NCI-H2227 (cell line): ENCODE measurements around the gene SNX24.
"Not testable (repeated sequence)": the region's sequence is repeated elsewhere in the genome, so short reads cannot be mapped to it uniquely, and the experiment has no call there.

Source experiments
- DNase-seq: peaks from one replicate; lab custom pipeline; 2025; ENCODE audit not compliant: unreplicated experiment; lab: John Stamatoyannopoulos, UW

The SNX24 gene

DNA sequence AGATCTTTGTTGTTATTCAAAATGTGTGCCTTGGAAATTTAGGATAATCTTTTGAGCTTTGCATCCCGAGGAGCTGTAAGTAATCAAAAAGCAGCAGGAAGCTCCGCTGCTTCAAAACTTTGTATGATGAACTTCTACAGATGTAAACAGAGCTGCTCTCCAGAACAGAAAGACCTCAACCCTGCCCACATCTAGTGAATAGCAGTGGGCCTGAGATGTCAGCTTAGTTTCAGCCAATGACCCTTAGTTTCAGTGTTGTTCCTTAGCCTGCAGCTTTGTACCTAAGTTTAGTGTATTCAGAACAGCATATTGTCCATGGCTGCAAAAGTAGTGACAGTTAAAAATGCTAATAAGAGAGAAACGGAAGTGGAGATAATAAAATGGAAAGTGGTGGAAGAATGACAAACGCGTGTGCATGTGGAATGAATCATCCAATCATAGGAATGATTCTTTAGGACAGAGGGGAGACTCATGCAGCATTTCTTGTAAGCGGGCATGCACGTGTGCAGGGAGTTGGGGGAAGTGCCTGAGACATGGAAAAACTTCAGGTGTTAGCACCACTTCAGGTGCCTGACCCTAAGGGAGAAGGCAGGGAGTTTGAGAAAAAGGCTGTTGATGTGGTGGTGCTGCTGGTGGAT is 24.9 kb downstream of the SNX24 start:
- no peak for DNase-seq

DNA sequence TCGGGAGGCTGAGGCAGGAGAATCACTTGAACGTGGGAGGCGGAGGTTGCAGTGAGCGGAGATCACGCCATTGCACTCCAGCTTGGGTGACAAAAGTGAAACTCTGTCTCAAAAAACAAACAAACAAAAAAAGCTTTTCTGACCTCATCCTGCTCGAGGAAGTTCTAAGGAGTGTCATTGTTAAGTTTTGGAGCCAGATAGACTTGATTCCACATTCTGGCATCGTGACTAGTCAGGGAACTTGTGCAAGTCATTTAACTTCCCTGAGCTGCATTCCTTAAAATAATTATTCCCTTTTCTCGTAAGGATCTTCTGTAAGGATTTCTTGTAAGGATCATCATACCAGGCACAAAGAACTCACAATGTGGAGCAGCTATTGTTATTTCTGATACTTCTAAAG is 26.2 kb downstream of the SNX24 start:
- DNase-seq, result no peak

DNA sequence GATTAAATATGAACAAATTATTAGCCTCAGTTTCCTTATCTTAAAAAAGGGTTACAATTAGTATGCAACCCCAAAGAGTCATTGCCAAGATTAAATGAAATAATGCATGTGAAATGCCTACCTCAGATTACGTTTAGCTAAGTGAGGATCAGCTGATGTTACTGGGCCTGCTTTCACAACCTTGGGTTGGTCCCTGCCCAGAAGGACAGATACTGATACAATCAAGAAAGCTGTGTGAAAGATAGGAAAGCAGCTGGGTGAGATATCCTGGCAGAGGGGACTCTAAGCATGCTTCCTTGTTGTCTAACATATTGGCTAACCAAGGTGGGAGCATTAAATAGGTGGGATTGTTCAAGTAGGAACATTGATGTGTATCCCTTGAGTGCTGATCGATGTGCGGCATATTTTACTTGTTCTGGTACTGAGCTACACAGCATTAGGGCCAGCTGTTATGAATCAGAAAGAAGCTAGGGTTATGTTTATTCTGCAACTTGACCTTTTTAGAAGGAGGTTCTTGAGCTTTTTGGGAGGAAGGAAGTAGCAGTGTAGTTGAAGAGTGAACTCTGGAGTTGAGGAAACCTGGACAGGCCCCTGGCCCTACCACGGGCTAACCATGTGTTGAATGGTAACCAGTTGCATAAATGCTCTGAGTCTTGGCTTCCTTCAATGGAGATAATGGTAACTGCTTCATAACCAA is 28.9 kb downstream of the SNX24 start:
- DNase-seq, result no peak

DNA sequence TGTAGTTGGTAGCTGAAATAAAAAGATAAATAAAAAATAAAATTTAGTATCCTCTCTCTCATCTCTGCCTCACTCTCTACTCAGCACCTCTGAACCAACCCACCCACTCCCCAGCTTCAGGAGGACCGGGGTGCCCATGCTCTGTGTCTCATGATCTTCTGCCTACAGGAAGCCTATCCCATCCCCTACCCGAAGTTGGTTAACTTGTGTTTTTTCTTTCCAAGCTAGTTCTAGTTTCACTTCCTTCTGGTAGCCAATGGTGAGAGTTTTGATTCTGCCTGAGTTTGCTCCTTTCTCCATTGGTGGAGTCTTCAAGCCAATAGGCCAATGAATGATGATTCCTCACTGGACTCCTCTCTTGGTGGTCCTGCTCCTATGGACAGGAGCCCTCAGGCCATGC is 32.1 kb downstream of the SNX24 start:
- no peak for DNase-seq

DNA sequence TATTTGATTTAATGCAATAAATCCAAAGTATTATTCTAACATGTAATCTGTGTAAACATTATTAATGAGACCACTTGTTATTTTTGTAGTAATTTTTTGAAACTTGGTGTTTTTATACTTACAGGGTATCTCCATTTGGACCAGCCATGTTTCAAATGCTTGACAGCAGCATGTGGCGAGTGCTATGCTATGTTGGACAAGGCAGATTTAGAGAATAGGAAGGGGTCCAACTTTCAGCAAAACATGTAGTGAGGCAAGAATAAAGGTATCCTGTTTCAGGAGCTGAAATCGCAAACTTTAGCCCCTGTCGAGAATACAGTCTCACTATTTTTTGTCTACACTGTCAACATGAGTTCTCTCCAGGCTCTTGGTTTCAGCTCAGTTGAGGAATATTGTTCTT is 33.7 kb downstream of the SNX24 start:
- no peak for DNase-seq

DNA sequence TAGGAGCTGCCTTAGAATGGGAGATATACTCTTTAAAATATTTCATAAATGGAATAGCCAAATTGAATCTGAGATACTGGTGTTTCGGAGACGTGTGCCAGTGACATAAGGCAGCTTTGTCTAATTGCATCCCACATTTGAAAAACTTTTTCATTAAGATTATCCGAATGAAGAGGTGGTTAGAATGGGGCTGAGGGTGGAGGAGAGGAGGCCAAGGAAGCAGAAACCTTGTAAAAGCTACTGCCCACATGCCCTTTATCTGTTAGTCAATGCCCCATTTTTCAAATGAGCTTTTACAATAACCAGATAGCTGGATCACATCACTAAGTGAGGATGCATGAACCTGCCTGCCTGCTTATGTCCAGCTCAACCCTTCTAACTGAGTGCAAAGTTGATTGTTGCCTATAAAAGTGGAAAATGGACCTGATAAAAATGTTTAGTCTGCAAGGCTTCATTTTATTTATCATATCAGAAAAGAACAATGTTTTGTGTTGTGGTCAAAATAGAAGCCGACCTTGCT is 34.8 kb downstream of the SNX24 start:
- DNase-seq, result peak; percentile 9

DNA sequence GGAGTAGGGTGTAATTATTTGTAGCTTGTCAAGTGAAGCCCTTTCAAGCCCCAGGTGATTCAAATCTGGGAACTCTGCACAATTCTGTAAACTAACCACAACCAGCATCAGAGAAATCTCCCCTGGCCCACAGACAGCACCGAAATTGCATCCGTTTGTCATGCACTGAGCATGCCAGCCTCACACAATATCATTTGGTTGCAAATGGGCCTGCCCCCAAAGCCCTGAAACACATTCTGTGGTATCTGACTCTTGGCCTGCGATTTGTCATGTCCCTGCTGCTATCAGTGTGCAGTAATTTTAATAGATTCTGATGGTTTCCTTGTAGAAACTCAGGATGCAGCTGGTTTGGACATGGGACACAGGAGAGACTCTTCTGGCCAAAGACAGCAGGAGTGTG is 35.3 kb downstream of the SNX24 start:
- peak; percentile 9 for DNase-seq

DNA sequence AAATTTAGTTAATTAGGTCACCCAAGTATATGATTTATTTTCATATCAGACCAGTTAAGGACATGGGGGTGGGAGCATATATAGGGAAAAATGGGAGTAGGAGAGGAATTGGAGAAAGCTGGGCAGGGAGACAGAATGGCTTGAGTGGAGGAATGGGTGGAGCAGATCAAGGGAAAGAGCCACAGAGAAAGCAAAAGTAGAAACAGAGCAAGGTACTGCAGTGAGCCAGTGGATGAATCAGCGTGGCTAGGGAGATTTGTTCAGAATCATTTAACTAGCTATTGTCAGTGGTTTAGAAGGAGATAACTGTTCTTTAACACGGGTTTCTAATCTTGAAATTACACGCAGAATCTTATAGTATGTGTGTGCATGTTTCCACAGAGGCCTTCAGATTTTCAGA is 37.4 kb downstream of the SNX24 start:
- no peak for DNase-seq

DNA sequence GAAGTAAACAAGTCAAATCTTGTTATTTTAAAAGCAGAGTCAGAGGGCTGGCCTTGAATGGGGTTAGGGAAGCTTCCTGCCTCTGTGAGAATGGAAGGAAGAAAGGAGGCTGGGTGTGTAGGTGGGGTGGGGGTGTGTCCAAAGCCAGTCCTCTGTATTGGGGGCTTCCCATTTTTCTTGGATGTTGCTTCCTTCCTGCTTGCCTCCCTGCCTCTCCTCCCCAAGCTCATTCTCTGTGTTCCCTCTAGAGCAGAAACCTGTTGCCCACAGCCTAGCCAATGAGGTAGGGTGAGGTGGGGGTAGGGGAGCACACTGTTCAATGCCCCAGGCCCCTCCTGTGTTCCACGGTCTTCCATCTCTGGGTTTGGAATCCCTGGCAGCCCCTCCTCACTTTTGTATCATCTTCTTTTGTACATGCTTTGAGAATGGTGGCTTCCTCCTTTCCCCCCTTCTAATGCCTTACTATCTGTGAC is 39.7 kb downstream of the SNX24 start:
- DNase-seq, result no peak

DNA sequence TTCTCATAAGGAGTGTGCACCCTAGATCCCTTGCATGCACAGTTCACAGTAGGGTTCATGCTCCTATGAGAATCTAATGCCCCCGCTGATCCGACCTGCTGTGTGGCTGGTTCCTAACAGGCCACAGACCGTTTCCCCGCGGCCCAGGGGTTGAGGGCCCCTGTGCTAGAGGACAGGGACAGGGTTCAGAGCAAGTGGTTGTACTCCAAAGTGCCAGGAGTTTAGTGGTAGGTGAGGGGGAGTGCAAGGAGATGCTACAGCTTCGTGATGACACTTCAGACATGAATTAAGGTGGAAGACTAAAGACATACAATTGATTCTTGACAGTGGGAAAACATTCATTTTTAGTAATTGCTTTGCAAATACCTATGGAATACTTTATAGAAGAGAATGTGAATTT is 40.5 kb downstream of the SNX24 start:
- no peak for DNase-seq

DNA sequence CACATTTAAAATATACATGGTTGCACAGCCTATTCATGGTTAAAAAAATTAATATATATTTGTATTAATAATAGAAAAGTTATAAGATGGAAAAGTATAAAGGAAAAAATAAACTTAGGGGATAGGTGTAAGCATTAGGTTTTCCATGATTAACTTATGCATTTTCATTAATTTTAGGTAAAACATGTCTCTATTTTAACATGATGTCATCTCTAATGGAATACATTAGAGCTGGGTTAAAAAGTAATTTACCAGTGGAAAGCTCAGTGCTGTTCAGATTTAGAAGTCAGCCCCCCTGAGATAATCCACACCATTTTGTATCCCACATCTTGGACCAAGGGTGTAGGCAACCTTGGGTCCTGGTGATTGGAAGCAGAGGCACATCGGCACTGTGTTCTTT is 49.7 kb downstream of the SNX24 start:
- DNase-seq, result no peak

DNA sequence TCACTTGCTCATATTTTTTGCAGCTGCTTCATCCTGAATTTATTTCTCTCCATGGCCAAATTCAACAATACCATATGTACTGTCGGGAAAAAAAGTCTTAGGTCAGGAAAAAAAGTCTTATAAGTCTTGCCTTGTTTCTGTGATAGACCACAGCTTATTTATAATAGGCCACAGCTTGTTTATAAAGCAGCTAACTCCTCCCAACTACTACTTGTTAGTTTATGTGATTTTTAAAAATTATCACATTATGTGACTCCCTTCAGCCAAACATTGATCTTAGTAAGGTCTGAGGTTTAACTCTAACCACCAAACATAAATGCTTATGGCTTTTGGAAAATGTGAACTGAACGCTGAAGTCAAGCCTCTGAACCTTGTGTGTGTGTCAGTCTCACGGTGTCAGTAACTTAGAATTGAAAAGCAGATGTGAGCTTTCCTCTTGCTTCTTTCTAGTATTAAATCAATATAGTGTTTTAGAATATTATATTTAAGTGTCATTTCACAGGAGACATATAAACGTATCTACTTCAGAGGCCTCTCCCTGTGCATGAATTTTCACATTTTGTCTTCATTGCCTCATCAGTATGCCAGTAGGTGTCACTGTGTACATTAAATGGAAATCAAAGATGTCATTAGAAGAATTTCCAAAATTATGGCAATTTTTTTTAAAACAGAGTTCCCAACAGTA is 51.3 kb downstream of the SNX24 start:
- DNase-seq, result peak; percentile 11

DNA sequence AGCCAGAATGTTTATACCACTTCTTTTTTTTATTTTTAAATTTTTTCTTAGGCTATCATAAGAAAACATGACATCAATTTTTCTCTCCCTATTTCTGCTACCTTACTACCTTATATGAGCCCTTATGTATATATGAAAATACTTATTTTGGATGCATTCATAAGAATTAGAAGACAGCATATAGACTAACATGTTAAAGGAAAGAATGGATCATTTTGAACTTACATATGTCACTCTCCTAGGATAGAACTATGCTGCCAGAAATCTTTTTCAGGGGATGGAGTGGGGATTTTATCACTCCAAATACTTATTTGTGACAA is 51.8 kb downstream of the SNX24 start:
- DNase-seq, result no peak

DNA sequence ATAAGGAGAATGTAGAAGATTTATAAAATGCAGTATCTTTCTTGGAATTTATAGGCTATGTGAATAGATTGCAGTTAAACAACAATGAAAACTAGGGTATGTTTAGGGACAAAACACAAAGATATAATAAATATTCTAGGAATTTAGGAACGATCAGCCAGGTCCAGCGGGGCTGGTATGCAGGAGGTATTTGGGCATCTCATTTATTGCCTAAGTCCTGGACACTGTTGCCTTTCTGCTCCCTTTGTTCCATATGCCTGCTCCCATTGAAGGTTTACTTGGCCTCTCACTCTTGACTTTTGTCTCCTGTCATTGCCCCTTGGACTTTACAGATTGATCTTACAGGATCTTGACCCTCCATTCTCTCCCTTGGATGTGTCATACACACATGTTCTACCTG is 55.9 kb downstream of the SNX24 start:
- no peak for DNase-seq

DNA sequence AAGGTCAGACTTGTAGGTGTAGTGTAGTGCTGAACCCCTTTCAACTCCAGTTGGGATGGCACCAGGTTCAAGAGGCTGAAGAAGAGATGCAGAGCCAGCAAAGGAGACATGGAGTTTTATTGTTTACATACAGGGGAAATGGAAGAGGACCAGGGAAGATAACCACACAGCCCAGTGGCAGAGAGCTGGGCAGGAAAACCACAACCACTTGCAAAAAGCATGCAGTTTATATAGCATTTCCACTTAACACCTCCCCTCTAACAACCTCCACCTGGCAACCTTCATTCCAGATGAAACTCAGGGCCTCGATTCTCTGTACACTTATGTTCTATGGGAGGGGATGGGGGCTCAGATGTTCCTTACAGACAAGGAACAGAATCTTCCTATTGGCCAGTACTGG is 56.9 kb downstream of the SNX24 start:
- DNase-seq, result no peak

DNA sequence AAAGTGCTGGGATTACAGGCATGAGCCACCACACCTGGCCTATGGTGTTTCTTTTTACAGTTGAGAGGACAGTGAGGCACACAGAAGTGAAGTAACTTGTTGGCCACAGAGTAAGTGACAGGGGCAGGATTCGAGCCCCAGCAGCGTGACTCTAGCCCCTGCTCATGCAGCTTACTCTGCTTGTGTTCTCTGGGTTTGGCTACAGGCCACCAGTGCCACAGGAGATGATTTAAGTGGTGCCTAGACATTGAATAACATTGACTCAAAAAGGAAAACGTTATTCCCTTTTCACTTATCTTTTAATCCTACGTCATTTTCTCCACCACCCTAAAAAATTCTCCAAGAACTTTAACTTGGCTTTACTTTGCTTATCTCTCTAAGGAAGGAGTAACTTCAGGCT is 61.4 kb downstream of the SNX24 start:
- no peak for DNase-seq

DNA sequence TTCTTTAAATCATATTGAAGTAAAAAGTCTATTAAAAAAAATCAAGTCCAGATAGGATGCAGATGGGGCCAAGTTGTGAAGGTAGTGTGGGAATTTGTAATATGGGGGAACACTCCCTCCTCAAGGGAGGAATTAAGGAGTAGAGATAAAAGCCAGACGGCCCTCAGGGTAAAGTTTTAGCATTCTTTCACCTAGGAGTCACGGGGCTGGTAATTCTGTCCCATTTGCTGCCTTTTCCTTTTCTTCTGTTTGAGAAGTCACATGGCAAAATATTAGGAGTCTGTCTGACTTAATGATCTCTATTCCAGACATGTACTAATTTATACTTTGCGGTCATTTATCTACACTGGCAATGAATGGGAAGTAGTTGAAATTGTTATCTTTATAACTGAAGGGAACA is 61.9 kb downstream of the SNX24 start:
- DNase-seq, result no peak

DNA sequence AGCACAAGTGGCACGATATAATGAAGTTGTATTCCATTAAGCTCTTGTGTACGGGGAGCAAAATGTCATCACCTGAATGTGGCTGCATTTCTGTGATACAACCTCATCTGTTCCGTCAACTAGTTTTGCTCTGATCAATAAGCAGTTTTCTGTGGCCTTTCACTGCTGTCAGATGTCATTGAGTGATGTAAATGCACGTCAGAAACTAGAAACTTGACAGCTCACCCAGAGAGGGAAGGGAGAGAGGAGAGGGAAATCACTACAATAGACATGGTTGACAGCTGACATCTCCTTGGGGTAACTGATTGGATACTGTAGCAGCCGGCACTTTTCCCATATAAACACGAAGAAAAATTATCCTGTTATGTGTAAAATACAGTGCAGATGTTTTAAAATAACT is 62.7 kb downstream of the SNX24 start:
- DNase-seq, result no peak

DNA sequence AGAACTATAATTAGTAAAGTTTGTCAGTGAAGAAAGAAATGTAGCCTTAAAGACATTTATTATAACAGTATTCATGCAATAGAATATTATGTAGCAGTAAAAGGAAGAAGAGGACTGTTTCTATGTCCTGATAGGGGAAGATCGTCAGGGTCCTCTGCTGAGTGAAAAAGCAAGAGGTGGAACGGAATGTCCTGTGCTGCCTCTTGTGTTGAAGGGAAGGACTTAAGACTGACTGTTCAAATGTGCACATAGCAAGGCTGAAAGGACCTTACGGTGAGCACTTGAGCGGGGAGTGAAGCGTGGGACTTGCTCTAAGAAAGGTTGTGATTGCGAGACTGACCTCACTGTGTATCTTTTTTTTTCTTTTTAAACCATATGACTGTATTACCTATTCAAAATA is 63.2 kb downstream of the SNX24 start:
- no peak for DNase-seq

DNA sequence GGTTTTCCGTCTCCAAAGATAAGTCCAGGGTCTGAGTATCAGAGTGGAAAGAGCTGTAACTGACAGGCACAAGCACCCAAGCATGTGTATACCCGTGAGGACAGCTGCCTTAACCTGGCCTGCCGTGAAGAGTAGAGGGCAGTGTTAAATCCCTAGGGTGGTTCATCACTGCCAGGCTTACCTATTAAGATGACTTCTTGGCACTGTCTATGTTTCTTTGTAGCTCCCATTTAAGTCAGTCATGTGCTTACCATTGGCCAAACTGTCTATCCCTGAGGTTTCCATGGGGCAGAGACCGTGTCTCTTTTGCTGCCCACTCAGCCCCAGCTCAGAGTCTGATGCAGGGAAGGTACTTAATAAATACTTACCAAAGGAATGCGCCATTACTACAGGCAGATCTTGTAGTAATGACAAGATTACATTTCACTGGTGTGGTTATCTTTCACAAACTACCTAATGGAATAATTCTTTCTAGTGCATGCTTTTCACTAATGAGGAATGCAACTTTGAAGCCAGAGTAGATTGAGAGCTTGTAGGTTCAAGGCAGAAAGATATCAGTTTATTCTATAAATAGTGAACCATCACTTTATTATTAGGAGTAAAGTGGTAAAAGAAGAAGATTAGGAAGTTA is 64.2 kb downstream of the SNX24 start:
- no peak for DNase-seq

DNA sequence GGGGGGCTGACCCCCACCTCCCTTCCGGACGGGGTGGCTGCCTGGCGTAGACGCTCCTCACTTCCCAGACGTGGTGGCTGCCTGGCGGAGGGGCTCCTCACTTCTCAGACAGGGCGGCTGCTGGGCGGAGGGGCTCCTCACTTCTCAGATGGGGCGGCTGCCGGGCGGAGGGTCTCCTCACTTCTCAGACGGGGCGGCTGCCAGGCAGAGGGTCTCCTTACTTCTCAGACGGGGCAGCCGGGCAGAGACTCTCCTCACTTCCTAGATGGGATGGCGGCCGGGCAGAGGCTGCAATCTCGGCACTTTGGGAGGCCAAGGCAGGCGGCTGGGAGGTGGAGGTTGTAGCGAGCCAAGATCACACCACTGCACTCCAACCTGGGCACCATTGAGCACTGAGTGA is 68.0 kb downstream of the SNX24 start:
- DNase-seq, result not testable (repeated sequence)
